HG02759 (cell line): ENCODE data around the gene ADAMTS12.
"Not testable (repeated sequence)": the region's sequence is repeated elsewhere in the genome, so short reads cannot be mapped to it uniquely, and the experiment has no call there.

Source experiments
- ATAC-seq: cut with Tn5 transposase; IDR thresholded peaks from one replicate; pipeline ENCODE4 v1.9.1; 2021; ENCODE audit warnings: mild to moderate bottlenecking, moderate library complexity; ENCODE audit not compliant: unreplicated experiment

ADAMTS12 gene

DNA sequence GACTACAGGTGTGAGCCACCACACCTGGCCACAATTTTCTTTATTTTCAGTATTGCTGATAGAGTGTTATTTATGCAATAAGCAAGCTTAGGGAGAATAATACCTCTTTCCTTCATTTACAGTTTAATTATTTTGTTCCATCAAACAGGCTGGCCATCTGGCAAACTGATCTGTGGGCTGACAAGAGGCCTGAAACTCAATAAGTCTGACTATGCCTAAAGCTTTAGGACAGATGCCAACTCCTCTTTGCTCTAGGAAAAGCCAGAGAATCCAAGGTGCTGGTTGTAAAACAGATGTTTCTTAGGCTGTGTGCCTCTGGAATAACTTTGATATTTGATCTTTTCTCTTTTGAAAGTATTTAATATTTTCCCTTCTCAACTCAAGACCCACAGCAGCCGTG, 352.6 kb downstream of the ADAMTS12 start:
- no peak for ATAC-seq

DNA sequence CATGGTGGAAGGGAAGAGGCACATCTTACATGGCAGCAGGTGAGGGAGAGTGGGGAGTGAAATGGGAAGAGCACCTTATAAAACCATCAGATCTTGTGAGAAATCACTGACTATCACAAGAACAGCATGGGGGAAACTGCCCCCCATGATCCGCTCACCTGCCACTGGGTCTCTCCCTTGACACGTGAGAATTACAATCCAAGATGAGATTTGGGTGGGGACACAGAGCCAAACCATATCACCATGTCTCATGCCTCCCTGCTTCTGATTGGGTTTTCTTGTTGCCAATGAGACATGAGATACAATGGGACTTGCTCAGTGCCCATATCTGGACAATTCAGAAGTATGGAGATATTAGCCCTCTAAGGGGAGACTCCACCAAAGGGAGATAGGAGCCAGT, 353.6 kb downstream of the ADAMTS12 start:
- no peak for ATAC-seq

DNA sequence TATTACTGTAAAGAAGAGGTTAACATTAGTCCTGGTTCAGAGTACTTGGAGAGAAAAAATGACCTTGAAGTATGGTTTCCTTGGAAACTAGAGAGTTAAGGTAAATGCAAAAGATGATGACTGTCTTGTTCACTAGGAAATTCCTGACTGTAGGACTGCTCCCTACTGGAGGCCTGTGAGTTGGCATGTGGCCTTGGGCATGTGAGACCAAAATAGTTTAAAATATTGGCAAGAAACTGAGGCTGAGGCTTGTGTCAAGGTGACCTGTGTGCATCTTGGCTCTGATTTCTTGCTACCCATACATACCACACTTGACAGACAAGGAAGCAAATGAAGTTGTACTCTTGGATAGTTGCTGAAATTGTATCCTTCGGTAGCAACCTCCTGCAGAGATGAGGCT, 354.6 kb downstream of the ADAMTS12 start:
- ATAC-seq, result no peak

DNA sequence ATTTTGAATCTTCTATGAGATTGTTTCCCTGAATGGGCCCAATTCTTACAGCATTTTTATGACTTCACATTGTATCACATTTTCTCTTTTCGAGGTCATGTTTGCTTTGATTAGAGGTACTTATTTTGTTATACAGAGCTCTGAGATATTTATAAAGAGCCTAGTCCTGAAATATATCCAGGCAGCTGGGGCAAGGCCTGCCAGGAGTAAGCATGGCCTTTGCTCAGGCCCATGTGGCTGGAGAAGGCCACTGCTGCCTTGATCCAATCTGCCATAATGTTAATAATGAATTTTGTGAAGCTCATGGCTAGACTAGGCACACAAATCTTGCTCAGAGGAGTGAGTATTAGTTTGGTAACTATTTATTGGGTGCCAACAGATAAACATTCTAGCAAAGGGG, 355.0 kb downstream of the ADAMTS12 start:
- no peak for ATAC-seq

DNA sequence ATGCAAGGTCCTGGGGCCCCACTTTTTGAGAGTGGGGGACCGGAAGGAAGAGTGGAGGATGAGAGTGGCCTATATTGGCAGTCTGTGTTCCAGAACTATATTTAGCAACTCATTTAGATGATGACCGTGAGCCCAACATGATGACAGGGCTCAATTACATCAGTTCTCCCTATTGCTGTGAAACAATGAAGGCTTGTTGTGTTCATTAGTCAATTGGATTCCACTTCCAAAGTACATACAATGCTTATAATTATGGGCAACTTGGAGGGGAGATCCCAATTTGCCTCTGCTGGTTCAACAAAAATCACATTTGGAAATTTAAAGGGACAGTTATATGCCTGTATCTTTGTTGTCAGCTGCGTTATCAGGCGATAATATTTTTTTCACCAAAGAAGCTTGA, 360.0 kb downstream of the ADAMTS12 start:
- no peak for ATAC-seq

DNA sequence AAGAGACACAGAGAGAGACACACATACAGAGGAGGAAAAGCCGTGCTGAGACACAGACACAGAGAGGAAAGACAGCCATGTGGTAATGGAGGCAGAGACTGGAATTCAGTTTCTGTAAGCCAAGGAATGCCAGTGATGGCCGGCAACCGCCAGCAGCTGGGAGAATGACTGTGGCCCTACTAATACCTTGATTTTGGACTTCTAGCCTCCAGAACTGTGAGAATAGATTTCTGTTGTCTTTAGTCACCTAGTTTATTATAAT, 360.8 kb downstream of the ADAMTS12 start:
- ATAC-seq, result no peak

DNA sequence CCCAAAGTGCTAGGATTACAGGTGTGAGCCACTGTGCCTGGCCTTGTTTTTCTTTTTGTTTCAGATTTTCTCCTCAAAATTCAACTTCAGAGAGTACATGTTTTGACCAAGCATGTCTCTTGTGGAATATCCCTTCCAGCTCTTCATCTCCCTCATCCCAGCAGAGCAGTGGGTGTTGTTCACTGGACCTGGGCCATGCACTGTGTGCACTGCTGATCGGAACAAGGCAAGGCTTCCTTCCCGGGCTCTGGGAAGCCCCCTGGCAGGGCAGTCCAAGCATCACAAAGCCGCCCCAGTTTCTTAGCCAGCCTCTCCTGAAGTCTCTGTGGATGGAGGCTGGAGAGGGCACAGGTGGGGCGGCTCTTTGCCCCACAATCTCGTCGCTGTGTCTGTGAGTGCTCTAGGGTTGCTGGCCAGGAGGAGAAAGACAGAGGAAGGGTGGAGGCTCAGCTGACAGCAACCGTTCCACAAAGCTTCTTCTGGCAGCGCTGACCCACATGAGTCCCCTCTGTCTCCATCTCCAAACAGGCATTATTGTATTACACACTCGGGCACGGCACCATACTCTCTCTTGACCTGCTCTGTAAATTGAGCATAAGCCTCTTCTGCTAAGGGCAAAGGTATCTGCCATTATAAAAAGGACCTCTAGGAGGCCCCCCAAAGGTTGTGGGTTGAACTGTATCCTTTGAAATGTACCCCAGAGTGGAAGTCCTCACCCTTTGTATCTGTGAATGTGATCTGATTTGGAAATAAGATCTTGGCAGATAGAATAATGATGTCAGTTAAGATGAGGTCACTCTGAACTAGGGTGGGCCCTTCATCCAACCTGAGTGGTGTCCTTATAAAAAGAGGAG, 361.4 kb downstream of the ADAMTS12 start:
- ATAC-seq, result no peak

DNA sequence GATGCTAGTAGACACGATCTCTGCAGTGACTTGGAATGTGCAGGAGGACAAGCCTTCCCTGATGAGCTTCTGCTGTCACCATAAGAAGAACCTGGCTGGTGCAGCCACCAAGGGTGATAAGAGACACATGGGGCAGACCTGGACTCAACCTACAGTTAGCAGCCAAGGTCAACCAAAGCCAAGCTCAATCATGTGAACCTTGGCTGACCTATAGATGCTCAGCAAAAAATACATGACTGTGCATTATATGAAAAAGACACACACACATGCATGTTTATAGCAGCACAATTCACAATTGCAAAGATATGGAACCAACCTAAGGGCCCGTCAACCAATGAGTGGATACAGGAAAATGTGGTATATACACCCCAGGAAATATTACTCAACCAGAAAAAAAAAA, 364.1 kb downstream of the ADAMTS12 start:
- ATAC-seq, result no peak

DNA sequence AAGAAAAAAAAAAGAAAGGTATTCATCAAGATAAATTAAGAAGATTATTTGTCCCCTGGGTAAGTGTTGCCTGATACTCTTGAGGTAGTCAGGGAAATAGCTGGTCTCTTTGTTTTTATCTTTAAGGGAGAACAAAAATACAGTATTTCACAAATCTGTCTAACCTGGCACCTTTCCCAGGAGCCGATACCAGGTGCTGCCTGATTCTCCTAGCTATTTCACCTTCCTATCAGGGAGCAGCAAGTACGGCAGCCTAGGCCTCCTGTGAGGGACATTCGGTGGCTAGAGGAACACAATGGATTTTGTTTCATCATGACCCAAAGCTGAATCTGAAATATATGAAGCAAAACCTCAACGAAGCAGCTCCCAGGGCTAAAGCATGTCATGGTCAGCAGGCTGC, 365.0 kb downstream of the ADAMTS12 start:
- ATAC-seq, result no peak

DNA sequence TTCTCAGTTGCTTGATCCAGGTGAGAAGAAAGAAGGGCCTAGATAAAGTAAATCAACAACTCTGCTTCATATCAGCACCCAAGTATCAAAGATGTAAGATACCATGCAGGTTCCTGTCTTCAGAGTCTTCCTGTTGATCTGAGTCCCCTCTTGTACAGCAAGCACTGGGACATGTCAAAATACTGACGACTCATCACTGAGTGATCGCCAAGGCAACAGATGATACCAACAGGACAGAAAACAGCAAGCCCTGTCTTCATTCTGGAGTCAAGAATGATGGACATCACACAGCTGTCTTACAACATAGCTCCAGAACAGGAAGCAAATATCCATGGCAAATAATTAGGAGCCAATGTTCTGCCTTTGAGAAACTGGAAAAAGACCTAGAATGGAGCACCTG, 367.3 kb downstream of the ADAMTS12 start:
- ATAC-seq, result no peak

DNA sequence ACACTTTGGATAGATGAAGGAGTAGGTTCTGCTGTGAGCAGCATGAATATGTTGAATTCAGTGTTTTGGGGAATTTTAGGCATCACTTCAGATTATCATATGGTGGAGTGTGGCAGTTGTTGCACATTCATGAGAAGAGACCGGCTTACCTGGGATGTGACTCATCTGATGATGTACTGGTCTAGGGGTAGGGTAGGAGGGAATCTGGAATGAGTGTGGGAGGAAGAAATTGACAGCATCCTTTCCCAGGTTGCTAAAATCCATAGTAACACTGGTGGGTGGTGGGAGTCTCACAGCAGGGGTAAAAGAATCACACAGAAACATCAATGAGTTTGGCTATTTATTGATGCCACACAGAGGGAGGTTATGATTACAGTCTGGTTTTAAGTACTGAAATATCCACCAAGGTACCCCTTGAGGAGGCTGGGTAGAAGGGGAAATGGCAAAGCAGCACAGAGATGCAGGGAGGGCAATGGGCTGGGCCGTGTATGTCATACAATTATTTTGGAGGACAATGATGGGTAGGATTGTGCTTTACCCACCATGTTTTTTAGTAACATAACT, 368.5 kb downstream of the ADAMTS12 start:
- ATAC-seq, result no peak

DNA sequence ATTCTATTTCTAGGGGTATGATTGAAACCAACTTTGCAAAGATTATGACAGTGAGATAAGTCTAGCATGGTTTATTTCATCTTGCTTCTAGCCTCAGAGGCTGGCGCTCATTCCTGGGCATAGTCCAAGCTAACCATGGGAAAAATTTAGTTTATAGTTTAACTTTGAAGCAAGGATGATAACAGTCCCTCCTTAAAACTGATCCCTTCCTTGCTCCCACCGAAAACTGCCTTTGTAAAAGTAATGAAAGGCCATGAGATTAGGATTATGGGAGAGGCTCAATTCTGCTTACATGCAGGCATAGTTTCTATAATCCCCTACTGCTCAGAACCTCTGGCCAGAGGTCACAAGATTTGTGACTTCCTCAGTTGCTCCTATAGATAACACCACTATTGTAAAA, 375.4 kb downstream of the ADAMTS12 start:
- ATAC-seq, result no peak

DNA sequence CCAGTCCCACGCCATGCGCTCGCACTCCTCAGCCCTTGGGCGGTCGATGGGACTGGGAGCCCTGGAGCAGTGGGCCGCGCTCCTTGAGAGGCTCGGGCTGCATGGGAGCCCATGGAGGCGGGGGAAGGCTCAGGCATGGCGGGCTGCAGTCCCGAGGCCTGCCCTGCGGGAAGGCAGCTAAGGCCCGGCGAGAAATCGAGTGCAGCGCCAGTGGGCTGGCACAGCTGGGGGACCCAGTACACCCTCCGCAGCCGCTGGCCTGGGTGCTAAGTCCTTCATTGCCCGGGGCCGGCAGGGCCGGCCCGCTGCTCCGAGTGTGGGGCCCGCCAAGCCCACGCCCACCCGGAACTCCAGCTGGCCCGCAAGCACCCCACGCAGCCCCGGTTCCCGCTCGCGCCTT, 376.4 kb downstream of the ADAMTS12 start:
- not testable (repeated sequence) for ATAC-seq

DNA sequence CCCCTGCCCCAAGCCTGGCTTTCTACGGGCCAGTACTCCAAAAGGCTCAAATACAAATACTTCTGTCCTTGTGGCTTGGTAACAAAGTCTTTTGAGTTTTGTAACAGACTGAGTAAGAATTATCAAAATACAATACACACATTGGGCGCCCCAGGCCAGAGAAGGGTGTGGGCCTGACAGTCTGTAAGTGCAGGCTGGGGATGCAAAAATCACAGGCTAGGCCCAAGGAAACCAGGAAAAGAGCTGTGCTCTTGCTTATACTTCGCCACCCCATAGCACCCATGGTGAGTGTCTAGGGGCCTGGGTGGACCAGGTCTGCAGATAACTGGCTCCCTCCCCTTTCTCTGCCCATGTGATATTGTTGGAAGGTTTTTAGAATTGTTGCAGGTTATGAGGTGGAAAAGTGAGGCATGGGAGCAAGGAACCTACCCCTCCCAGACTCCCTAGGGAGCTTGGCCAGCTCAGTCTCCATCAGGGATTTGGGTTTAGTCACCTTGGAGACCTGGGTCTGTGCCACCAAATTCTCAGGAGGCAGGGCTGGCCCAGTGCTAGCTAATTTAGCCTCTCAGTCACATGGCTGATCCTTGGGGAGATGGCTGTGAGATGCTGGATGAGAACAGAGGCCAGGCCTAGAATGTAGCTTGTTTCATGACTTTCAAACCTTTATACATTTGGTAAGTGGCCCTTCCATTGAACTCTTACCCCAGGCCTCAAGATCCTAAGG, 378.2 kb downstream of the ADAMTS12 start:
- no peak for ATAC-seq

DNA sequence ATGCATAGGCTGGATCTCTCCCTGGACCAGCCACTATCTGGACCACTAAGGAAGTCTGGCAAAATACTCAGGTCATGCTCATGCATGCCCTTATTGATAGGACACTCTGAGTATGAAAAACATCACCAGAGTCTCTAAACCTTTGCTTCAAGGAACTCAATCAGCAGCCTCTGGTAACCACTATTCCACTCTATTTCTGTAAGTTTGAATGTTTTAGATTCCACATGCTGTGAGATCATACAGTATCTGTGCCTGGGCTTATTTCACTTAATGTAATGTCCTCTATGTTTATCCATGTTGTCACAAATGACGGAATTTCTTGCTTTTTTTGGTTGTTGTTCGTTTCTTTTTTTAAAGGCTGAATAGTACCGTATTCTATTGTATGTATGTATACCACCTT, 382.8 kb downstream of the ADAMTS12 start:
- ATAC-seq, result no peak

DNA sequence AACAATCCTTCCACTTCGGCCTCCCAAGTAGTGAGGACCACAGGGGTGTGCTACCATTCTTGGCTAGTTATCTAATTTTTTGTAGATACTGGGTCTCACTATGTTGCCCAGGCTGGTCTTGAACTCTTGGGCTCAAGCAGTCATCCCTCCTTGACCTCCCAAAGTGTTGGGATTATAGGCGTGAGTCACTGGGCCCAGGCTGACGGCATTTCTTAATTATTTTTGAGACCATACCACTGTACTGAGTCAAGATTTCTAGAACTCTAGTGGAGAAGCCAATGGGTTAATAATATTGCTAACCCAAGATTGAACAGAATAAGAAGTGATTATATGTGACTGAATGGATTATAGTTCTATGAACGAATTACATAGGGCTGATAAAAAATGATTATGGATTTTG, 384.4 kb downstream of the ADAMTS12 start:
- no peak for ATAC-seq

DNA sequence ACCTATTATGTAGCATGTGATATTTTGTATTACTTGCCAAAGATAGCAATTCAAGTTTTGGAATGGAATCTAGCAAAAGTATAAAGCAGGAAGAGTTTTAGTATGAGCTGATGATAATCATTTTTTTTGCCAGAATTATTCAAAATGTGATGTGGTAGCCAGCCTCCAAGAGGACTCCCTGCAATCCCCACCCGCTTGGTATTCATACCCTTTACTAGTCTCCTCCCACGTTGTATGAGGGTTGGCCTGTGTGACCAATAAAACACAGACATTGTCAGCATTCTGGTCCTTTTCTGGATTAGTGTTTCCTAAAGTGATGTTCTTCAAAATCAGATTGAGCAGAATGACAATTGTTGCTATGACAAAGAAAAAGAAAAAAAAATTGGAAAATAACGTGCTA, 387.2 kb downstream of the ADAMTS12 start:
- ATAC-seq, result no peak

DNA sequence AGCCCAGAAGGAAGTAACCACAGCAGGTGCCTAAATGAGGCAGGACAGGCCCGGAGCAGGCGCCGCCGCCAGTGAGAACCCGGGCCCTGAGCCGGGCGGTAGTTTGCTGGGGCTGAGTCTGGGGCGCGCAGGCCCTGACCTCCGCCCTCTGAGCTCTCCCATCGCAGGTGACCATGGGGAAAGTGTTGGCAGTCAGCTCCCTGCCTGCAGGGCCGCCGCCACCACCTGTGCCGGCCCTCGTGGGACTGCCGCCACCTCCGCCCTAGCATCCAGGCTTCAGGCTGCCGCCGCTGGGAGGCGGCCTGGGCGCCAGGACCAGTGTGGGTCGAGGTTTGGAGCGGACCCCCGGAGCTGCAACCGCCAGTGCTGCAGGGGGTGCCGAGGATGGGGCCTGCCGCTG, 389.9 kb downstream of the ADAMTS12 start:
- no peak for ATAC-seq

DNA sequence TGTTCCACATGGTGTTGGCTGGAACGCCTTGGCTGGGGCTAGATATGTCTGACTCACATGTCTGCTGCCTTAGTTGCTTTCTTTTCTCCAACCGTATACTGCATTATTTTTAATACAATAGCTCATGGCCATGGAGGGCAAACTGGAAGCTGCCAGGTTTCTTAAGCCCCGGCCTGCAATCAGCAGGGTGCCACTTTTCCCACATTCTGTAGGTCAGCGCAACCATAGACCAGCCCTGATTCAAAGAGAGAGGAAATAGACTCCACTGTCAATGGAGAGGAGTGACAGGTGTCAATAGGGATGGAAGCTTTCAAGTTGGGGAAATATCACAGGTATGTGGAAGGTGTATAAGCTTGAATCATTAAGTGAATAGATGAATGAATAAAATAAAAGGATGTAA, 390.5 kb downstream of the ADAMTS12 start:
- no peak for ATAC-seq

DNA sequence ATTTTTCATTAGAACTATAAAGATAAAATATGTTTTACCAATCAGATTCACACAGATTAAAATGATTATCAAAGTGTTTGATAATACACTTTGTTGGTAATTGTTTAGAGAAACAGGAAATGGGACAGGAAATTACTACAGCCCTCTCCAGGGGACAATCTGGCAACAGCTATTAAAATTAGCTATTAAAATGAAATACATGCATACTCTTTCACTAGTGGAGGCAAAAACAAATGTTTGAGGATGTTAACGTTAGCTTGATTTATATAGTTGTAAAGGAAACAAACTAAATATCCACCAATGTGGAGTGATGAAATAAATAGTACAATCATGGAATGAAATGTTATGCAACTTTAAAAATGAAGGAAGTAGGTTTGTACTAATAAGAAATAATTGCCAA, 397.3 kb downstream of the ADAMTS12 start:
- no peak for ATAC-seq

DNA sequence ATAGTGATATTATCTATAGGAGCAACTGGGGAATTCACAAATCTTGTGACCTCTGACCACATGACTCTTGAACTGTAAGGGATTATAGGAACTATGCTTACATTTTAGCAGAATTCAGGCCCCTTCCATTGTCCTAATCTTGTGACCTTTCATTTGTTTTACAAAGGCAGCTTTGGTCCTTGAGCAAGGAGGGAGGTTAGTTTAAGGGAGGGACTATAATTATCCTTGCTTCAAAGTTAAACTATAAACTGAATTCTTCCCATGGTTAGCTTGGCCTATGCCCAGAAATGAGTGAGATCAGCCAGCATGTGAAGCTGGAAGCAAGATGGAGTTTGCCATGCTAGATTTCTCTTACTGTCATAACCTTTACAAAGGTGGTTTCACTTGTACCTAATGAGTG, 399.8 kb downstream of the ADAMTS12 start:
- no peak for ATAC-seq

DNA sequence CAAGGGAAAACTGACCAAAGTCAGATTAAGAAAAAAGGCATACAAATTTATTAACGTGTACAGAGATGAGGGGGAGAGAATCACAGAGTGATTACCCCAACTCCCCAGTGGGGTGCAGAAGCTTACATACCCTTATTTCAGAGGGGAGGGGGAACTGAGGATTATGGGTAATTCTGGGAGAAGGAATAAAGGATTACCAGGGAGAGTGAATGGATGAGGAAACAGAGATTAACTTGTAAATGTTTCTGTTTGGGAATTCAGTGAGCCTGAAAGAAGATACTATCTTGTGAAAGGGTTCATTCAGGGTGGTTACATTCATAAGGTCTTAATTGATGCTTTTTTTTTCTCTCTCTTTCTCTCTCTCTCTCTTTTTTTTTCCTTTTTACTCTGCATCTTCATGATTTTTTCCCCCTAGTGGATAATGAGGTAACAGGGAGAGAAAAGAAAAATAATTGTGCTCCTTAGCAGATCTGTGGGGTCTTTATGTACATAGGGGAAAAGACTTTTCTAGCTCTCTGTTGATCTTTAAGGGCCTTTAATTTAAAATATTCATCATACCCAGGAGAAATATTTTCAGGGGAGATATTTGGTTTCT, 401.6 kb downstream of the ADAMTS12 start:
- no peak for ATAC-seq
